Epithelial cell of esophagus (primary cell): ENCODE data around the gene BCKDHA.

Source experiments
- DNase-seq: peaks from one replicate; pipeline ENCODE4 v3.0.0; 2010; ENCODE audit warnings: low read depth
- H3K4me3 ChIP-seq: 2 replicates; pipeline ENCODE4 v1.5.1; 2011; ENCODE audit warnings: mild to moderate bottlenecking, low read length, control low read depth
- TF ChIP-seq, protein P1 (sequence below): IDR thresholded peaks from 2 replicates; pipeline ENCODE4 v1.5.1; 2011; ENCODE audit warnings: low read depth, mild to moderate bottlenecking, low read length, control low read depth, inconsistent platforms; ENCODE audit not compliant: insufficient read depth; ENCODE audit errors: missing control alignments

Gene BCKDHA

DNA sequence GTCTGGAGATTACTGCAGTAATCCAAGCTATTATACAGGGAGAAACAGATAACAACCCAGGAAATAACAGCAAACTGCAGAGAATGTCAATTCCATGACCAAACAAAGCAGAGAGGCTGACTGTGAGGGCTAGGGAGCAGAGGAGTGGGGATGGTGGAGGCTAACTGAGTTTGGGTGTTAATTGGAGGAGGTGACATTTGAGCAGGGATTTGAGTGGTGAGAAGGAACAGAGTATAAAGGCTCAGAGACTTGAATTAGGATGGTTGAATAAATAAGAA, 39.0 kb downstream of the BCKDHA start:
- TF ChIP-seq, protein P1, sequence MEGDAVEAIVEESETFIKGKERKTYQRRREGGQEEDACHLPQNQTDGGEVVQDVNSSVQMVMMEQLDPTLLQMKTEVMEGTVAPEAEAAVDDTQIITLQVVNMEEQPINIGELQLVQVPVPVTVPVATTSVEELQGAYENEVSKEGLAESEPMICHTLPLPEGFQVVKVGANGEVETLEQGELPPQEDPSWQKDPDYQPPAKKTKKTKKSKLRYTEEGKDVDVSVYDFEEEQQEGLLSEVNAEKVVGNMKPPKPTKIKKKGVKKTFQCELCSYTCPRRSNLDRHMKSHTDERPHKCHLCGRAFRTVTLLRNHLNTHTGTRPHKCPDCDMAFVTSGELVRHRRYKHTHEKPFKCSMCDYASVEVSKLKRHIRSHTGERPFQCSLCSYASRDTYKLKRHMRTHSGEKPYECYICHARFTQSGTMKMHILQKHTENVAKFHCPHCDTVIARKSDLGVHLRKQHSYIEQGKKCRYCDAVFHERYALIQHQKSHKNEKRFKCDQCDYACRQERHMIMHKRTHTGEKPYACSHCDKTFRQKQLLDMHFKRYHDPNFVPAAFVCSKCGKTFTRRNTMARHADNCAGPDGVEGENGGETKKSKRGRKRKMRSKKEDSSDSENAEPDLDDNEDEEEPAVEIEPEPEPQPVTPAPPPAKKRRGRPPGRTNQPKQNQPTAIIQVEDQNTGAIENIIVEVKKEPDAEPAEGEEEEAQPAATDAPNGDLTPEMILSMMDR = no peak
- DNase-seq = no peak
- no peak overlapping the region for H3K4me3 ChIP-seq

DNA sequence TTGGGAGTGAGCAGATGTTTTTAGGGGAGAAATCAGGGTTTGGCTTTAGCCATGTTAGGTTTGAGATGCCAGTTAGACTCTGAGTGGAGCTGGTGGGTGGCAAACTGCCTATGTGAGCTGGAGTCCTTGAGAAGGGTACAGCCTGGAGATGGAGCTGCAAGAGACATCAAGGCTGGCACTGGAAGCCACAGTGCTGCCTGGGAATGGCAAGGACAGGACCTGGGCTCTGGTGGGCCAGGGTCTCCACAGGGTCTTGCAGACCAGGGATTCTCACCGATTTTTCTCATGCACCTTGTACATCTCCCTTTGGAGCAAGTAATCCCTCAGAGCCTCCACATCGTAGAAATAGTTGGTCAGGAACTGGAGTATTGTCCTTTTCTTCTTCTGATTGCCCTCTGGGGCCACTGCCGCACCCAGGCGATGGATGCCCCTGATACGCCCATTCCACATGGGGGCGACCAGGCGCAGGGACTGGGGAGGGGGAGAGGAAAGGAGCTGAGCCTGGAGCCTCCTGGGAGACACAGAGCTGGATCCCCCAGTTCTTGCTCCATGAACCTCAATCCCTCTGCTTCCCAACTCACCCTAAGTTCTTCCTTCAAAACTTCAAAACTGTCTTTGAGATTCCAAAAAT, 40.4 kb downstream of the BCKDHA start:
- no peak for DNase-seq
- TF ChIP-seq, protein P1 = no peak
- no peak overlapping the region for H3K4me3 ChIP-seq

DNA sequence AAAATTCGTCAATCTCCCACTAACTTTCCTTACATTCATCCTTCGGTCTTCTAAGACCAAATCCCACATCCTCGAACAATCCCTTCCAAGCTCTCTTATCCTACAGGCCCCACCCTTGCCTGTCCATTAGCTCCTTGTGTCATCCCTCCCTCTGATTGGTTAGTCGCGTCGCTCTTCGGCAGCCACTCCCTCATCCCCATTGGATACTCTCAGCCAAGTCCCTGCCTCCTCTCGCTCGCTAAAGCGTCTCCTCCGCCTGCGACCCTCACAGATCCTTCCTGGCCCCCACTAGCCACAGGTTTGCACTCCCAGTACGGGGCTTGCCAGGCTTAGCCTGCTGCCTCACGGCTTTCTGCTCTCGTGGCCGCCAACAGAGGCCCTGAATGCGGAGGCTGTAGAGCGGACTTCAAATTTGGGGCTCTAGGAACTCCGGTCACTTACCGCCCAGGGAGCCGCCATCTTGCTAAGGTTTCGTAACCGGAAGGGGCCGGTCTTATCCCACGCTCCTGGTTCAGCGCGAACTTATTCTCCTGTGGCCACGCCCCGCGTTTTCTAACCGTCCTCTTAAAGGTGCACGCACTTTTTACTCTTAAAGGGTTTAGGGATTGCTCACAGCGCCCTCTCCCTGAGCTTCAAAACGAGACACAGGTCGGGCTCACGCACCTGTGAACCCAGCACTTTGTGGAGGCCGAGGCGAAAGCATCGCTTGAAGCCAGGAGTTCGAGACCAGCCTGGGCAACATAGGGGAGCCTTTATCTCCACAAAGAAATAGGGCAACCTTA, 42.0 kb downstream of the BCKDHA start, which contains the start of gene DMAC2:
DMAC2 (minus strand) TSS at position 472 of the 782 bp plus-strand sequence; CDS start at position 459, 13 bp downstream.
- TF ChIP-seq, protein P1 = peak; percentile 59
- peak within 1 kb of the TSS; percentile 89 for H3K4me3 ChIP-seq
- DNase-seq = peak; percentile 100

DNA sequence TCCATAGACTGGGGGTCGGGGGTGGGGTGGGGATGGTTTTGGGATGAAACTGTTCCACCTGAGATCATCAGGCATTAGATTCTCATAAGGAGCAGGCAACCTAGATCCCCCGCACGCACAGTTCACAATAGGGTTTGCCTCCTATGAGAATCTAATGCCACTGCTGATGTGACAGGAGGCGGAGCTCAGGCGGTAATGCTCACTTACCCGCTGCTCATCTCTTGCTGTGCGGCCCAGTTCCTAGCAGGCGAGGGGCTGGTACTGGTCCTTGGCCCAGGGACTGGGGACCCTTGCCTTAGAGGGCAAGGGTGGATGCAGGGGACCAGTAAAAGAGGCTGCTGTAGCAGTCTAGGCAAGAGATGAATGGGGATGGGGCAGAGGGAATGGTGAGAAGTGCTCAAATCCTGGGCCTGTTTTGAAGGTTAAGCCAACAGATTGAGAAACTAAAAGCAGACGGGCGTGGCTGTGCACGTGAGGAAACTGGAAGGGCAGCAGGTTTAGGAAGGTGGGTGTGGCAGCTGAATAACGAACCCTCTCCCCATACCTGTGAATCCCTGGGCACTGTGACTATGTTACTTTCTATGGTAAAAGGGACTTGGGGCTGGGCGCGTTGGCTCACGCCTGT, 43.8 kb downstream of the BCKDHA start:
- no peak overlapping the region for H3K4me3 ChIP-seq
- peak; percentile 52 for DNase-seq
- TF ChIP-seq, protein P1 = no peak

DNA sequence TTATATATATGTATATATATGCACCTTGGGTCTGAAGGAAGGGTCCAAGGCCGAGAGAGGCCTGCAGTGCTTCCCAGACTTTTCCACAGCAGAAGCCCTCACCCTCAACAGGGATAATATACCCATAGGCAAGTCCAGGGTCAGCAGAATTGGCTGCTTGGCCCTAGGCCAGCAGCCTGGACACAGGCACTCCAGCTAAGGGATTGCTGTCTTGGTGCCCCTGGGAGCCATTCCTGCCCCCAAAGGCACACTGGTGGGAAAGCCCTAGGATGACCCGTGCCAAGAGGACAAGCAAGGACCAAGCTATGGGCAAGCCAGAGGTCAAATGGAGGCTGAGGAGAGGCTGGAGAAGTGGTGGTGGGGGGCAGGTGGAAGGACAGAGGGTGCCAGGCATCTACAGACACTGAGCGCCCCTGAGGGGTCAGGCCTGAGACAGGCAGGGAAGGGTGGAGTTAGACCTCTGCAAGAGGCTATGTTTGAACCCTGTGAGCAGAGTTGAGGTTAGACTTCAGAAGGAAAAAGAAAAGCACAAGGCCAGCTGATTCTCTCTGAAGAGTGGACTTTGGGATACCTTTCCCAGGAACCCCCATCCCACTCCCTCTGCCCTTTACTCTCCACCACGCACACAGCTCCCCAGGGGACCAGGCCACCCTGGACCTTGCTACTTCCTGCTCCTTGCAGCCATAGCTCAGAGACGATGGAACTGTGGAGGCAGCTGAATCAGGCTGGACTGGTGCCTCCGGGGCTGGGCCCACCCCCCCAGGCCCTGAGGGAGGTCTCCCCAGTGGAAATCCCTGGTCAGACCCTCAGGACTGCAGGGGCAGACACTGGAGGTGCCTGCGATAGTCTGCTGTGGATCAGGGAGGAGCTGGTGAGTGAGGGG, 45.1 kb downstream of the BCKDHA start, which contains the start of gene ERICH4:
ERICH4 (plus strand) TSS at position 684 of the 883 bp plus-strand sequence; CDS start at position 698, 14 bp downstream.
- TF ChIP-seq, protein P1 = no peak
- no peak for DNase-seq
- no peak within 1 kb of the TSS for H3K4me3 ChIP-seq

DNA sequence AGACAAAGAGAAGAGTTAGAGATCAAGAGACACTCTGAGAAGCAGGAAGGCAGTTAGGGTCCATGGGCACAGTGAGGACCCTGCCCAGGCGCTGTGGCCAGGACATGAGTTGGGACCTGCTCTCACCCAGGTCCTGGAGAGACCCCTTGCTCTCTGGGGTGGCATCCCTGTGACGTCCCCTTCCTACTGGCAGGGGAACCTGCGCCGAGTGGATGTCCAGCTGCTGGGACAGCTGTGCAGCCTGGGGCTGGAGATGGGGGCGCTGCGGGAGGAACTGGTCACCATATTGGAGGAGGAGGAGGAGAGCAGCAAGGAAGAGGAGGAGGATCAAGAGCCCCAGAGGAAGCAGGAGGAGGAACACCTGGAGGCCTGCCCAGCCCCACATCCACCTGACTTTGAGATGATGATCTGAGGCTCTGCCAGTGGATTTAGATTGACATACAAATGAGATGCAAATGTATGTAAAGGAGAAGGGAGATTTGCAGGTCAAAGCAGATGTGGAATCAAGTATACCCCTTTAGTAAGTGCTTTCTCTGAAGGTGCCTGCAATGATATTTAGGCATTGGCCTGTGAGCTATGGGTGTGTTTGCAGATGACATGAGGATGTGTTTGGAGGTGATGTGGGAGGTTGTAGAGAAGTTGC, 46.3 kb downstream of the BCKDHA start:
- H3K4me3 ChIP-seq = no peak overlapping the region
- TF ChIP-seq, protein P1 = no peak
- DNase-seq = no peak
